Activated naive CD8-positive, alpha-beta T cell treated with anti-CD3 and anti-CD28 coated beads, Interleukin-2, amount 10 ng/mL, durations not matched to agents 7 days and 5 days (primary cell): ENCODE measurements around the gene TBC1D5. TPM values are rescaled to one million over a fixed set of nuclear protein-coding genes. Genes with fewer than 3 reads are reported as not detected.
A peak's percentile ranks its signal among the peaks of the same experiment; 100 is the strongest.

Experiments
- ATAC-seq: fragments of 150-1000 bp; cut with Tn5 transposase; one replicate; pipeline ENCODE4 v1.10.0; 2021; ENCODE audit warnings: low read depth, moderate library complexity
- POLR2A ChIA-PET: fragments of 350-600 bp; sonication (Branson Sonifier 250); formaldehyde crosslinking; loops from one replicate; lab custom pipeline; 2021; ENCODE audit warnings: antibody characterized with exemption; lab: Charles Lee
- DNase-seq: peaks from one replicate; pipeline ENCODE4 v3.0.0; 2021
- H3K27ac Mint-ChIP-seq: one replicate; pipeline ENCODE4 v1.8.0; 2022; ENCODE audit warnings: mild to moderate bottlenecking, mixed read lengths
- H3K27me3 Mint-ChIP-seq: one replicate; pipeline ENCODE4 v1.8.0; 2022; ENCODE audit warnings: mild to moderate bottlenecking, moderate library complexity, mixed read lengths
- H3K36me3 Mint-ChIP-seq: one replicate; pipeline ENCODE4 v1.8.0; 2021; ENCODE audit warnings: mild to moderate bottlenecking, mixed read lengths
- H3K4me1 Mint-ChIP-seq: one replicate; pipeline ENCODE4 v1.8.0; 2021; ENCODE audit warnings: mixed read lengths
- H3K4me3 Mint-ChIP-seq: one replicate; pipeline ENCODE4 v1.8.0; 2022; ENCODE audit warnings: mild to moderate bottlenecking, moderate library complexity, mixed read lengths
- H3K9me3 Mint-ChIP-seq: one replicate; pipeline ENCODE4 v1.8.0; 2021; ENCODE audit warnings: mixed read lengths
- total RNA-seq, 2 experiments: library from RNA; stranded (reverse); gene quantifications; one replicate each; pipeline ENCODE4 v1.2.3, GENCODE V29; 2021

Gene TBC1D5
- total RNA-seq, 2 experiments from 2014 or later: 57.3 to 60.9 TPM

DNA sequence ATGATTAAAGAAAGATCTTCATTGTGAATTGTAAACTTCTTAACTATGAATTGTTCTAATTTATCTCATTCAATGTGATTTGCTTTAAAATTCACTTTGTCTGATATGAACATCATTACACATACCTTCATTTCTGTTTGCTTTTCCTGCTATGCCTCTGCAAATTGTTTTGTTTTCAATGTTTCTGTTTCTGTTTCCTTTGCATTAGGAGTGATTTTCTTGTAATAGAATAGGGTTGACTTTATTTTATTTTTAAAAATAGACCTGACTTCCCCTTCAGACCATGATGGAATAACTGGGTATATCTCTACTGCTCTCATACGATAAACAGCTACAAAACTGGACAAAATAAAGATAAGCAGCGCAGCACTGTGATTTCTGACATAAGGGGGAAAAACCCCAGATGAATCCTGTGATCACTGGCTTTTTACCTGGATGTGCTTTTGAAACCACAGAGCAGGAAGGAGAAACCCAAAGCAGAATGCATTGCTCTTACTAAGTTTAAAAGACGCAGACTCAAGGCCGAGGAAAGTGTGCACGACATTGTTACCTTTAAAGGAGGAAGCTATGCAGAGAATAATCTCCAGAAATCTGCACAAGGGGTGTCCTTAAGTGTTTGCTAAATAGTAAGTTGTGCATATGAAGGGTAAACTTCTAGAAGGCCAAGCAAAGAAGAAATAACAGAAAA, 420.2 kb downstream of the TBC1D5 start:
- Mint-ChIP-seq H3K9me3 (no peaks in the 10 kb centered on the region), H3K36me3 (peaks cover 6% of the 10 kb centered on the region), H3K27me3 (no peaks in the 10 kb centered on the region), H3K4me3 (peak overlapping the region; percentile 50), H3K4me1 (peaks cover 16% of the 10 kb centered on the region), H3K27ac (peak overlapping the region; percentile 20)
- DNase-seq (no peak), ATAC-seq (peak; percentile 83)
- POLR2A ChIA-PET: no interaction called here

DNA sequence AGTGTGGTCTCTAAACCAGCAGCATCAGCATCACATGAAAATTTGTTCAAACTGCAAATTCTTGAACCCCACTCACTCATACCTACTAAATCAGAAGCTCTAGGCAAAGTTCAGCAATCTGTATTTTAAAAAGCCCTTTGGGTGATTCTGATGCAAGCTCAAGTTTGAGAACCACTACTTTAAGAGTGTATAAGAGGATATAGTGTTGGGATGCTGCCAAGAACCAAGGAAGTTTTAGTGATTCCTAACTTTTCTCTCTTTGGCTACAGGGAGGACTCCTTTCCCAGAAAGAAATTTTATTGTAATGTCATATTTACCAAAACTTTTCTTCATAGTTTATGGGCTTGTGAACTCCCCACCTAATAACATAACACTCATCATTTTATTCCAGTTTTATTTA, 422.2 kb downstream of the TBC1D5 start:
- no peak for ATAC-seq
- Mint-ChIP-seq H3K4me3 (no peak overlapping the region), H3K27me3 (no peaks in the 10 kb centered on the region), H3K4me1 (peaks cover 15% of the 10 kb centered on the region), H3K27ac (no peak overlapping the region), H3K9me3 (no peaks in the 10 kb centered on the region), H3K36me3 (peaks cover 7% of the 10 kb centered on the region)
- POLR2A ChIA-PET: no interaction called here
- no peak for DNase-seq

DNA sequence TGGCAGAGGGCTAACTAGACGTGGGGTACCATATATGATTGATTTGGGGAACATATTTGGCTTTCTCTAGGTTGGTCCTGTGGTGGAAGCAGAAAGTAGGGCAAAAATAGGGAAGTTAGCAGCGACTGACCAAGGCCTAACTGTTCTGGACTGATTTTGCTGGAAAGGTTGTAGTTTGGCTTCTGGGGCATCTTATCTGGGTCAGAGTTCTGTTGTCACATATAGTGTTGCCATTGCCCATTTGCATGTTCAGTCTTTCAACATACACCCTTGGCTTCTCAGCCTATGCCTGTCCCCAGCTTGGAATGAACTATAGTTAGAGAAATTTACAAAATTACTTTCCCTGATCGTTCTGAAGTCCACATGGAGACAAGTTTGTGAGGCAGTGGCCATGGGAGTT, 426.5 kb downstream of the TBC1D5 start:
- H3K36me3 Mint-ChIP-seq: peaks cover 7% of the 10 kb centered on the region
- no peak overlapping the region for H3K4me3 Mint-ChIP-seq
- no peaks in the 10 kb centered on the region for H3K9me3 Mint-ChIP-seq
- DNase-seq: no peak
- no peaks in the 10 kb centered on the region for H3K27me3 Mint-ChIP-seq
- POLR2A ChIA-PET: no interaction called here
- ATAC-seq: no peak
- no peaks in the 10 kb centered on the region for H3K4me1 Mint-ChIP-seq
- H3K27ac Mint-ChIP-seq: no peak overlapping the region

DNA sequence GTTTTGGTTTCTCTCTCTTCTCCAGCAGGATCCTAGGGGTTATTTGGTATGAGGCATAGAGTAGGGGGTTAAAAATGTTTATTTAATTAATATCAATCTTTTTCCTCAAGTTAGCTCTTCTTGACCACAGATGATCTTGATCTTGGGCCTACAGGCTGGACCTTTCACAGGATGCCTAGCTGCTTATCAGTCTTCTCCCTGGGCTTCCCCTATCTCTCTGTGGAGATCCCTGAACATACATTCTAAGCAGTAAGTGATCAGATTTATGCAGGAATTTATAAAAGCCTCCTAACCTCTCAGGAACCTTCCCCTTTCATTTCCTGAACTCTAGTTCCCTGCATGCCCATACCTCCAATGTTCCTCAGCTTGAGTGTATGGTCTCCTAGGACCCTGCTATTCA, 428.3 kb downstream of the TBC1D5 start:
- POLR2A ChIA-PET: no interaction called here
- peaks cover 7% of the 10 kb centered on the region for H3K36me3 Mint-ChIP-seq
- DNase-seq (no peak), ATAC-seq (no peak)
- no peaks in the 10 kb centered on the region for H3K9me3 Mint-ChIP-seq
- no peak overlapping the region for H3K4me3 Mint-ChIP-seq
- H3K27me3 Mint-ChIP-seq: no peaks in the 10 kb centered on the region
- H3K27ac Mint-ChIP-seq: no peak overlapping the region
- H3K4me1 Mint-ChIP-seq: peaks cover 2% of the 10 kb centered on the region

DNA sequence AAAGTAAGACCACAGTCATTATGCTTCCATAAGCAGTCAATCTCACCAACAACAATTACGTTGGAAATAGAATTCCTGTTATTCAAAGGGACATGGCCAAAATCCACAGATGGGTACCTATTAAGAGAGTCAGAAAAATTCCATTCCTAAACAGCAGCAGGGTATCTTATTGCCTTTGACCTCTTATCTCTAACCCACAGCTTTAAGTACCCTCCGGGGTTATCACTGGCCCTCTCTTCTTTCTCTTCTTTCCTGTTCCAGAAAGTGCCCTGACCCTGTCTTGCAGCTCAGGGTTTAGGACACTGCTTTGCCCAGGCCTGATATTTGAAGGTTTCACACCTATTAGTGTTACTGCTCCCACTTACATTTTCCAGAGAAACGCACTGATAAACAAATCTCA, 428.7 kb downstream of the TBC1D5 start:
- H3K9me3 Mint-ChIP-seq: no peaks in the 10 kb centered on the region
- DNase-seq: no peak
- no peak for ATAC-seq

DNA sequence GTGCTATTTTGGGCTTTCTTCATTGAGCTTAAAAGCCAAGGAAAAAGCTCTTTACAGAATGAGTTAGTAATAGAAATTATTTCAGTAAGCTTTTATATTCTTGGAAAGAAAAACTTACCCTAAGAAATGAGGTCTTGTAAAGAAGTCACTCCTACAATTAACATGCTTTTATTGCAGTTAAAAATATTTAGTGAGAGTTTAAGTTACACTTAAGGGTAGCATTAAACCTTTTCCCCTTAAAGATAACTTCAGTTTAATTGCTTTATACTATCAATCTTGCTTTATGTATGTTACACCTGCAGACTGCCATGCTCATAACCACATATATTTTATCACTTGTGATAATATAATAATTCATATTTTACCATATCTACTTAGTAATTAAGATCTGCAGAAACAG, 431.4 kb downstream of the TBC1D5 start:
- ATAC-seq: no peak
- Mint-ChIP-seq H3K4me3 (no peak overlapping the region), H3K27ac (no peak overlapping the region), H3K9me3 (no peaks in the 10 kb centered on the region), H3K27me3 (no peaks in the 10 kb centered on the region), H3K4me1 (peaks cover 2% of the 10 kb centered on the region), H3K36me3 (no peaks in the 10 kb centered on the region)
- DNase-seq: no peak
- POLR2A ChIA-PET: no interaction called here

More for the DNA sequence above, 428.7 kb downstream of the TBC1D5 start:
- Mint-ChIP-seq H3K4me1 (peaks cover 2% of the 10 kb centered on the region), H3K36me3 (peaks cover 5% of the 10 kb centered on the region), H3K4me3 (no peak overlapping the region), H3K27me3 (no peaks in the 10 kb centered on the region), H3K27ac (no peak overlapping the region)
- POLR2A ChIA-PET: no interaction called here

DNA sequence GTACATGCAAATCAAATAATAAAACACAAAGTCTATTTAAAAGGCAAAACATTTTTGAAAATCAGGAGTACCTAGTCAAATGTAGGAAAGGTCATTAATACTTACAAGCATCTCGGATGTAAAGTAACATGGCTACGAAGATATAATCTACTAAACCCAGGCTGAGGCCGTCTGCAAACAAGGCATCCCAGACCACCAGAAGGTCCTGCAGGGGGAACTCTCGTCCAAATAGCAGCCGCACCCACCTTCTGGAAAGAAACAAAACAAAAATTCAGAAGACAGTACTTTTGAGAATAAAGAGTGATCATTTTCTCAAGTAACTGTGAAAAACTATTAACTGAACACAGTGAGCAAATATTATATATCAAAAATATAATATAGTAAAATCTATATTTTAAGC, 434.5 kb downstream of the TBC1D5 start:
- peaks cover 2% of the 10 kb centered on the region for H3K4me1 Mint-ChIP-seq
- no peak overlapping the region for H3K27ac Mint-ChIP-seq
- H3K9me3 Mint-ChIP-seq: no peaks in the 10 kb centered on the region
- DNase-seq (no peak), ATAC-seq (no peak)
- POLR2A ChIA-PET: no interaction called here
- no peaks in the 10 kb centered on the region for H3K27me3 Mint-ChIP-seq
- no peaks in the 10 kb centered on the region for H3K36me3 Mint-ChIP-seq
- H3K4me3 Mint-ChIP-seq: no peak overlapping the region

DNA sequence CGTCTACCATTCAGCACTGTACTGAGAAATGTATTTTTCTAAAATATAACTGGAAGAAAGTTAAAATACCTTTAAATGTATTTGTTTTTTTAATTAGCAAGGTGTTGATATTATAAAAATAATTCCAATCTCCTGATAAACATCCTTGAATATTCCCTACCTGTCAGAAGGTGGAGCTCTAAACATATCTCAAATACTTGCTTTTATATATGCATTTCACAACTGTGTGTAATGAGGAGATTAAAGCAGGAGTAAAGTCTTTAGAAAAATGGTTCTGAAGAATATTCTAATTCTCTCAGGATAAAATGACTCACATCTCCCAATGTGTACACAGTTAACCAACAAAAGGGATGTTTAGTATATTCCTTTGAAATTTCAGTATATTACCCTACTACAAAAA, 434.9 kb downstream of the TBC1D5 start:
- H3K4me3 Mint-ChIP-seq: no peak overlapping the region
- H3K36me3 Mint-ChIP-seq: no peaks in the 10 kb centered on the region
- no peaks in the 10 kb centered on the region for H3K27me3 Mint-ChIP-seq
- no peak overlapping the region for H3K27ac Mint-ChIP-seq
- peaks cover 2% of the 10 kb centered on the region for H3K4me1 Mint-ChIP-seq
- DNase-seq (no peak), ATAC-seq (no peak)
- POLR2A ChIA-PET: no interaction called here
- no peaks in the 10 kb centered on the region for H3K9me3 Mint-ChIP-seq

DNA sequence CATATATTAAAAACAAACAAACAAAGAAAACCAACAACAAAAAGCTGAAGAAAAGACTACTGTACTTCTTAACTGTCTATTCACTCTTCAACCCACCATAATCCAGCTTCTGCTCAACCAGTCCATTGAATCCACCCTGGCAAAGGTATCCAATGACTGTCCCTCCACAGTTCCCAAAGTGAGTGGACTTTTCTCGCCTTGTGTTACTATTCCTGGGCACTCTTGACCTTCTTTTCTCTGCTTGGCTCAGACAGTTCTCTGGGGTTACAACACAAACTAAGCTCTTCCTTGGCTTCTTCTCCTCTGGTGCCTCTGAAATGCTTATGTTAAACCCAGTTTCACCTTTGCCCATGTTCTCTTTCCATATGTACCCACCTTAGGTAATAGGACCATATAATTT, 437.5 kb downstream of the TBC1D5 start:
- Mint-ChIP-seq H3K4me1 (peaks cover 8% of the 10 kb centered on the region), H3K36me3 (no peaks in the 10 kb centered on the region), H3K27me3 (no peaks in the 10 kb centered on the region), H3K4me3 (no peak overlapping the region), H3K9me3 (no peaks in the 10 kb centered on the region), H3K27ac (no peak overlapping the region)
- ATAC-seq (no peak), DNase-seq (no peak)
- POLR2A ChIA-PET: no interaction called here

DNA sequence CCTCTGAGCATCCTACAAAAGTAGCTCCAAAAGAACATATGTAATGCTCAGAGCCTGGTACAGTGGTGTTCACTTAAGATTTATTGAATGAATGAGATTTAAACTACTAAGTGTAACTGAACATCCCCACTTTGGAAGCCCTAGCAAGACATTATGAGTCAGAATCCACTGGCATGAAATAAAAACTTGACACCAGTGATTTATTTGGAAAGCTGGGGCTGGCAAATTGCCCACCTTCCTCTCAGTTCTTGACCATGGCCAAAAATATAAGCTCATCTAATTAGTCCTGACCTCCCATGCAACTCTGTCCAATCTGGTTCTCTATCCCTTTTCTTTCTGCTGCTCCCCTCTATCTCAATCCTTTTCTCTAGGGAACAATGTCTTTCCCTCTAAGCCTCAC, 439.7 kb downstream of the TBC1D5 start:
- no peak overlapping the region for H3K27ac Mint-ChIP-seq
- H3K9me3 Mint-ChIP-seq: no peaks in the 10 kb centered on the region
- H3K27me3 Mint-ChIP-seq: no peaks in the 10 kb centered on the region
- DNase-seq: no peak
- no peak overlapping the region for H3K4me3 Mint-ChIP-seq
- H3K4me1 Mint-ChIP-seq: peaks cover 6% of the 10 kb centered on the region
- peaks cover 5% of the 10 kb centered on the region for H3K36me3 Mint-ChIP-seq
- POLR2A ChIA-PET: no interaction called here
- no peak for ATAC-seq

DNA sequence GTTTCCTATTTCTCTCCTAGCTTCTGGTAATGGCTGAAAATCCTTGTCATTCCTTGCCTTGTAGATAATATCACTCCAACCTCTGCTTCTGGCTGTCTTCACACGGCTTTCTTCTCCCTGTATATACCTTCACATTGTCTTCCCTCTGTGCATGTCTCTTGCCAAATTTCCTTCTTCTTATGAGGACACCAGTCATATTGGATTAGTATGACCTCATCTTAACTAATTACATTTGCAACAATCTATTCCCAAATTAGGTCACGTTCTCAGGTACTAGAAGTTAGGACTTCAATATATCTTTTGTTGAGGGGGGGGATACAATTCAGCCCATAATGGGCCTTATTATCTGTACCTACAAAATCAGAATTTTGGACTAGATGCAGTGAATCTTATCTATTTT, 440.3 kb downstream of the TBC1D5 start:
- H3K27me3 Mint-ChIP-seq: no peaks in the 10 kb centered on the region
- H3K4me3 Mint-ChIP-seq: no peak overlapping the region
- peaks cover 6% of the 10 kb centered on the region for H3K4me1 Mint-ChIP-seq
- H3K9me3 Mint-ChIP-seq: no peaks in the 10 kb centered on the region
- POLR2A ChIA-PET: no interaction called here
- DNase-seq (no peak), ATAC-seq (no peak)
- peaks cover 5% of the 10 kb centered on the region for H3K36me3 Mint-ChIP-seq
- H3K27ac Mint-ChIP-seq: no peak overlapping the region

DNA sequence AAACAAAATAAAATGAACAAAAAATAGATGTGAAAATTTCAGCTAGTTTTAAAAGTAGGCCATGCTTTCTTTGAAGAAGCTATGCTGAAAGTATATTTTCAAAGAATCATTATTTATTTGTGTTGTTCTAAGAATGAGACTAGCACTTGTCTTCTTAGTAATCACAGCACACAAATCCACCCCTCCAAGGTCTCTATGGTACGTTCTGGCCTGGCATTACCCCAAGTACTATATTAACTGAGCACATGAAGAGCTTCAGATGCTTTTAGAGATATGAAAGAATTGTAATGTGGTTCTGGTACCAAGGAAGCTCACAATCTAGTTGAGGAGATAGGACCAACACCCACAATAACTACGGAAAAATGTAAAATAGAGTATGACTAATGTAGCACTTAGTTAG, 441.2 kb downstream of the TBC1D5 start:
- Mint-ChIP-seq H3K4me3 (no peak overlapping the region), H3K27ac (no peak overlapping the region), H3K4me1 (peaks cover 6% of the 10 kb centered on the region), H3K27me3 (no peaks in the 10 kb centered on the region), H3K36me3 (peaks cover 5% of the 10 kb centered on the region), H3K9me3 (no peaks in the 10 kb centered on the region)
- no peak for DNase-seq
- no peak for ATAC-seq
- POLR2A ChIA-PET: no interaction called here

DNA sequence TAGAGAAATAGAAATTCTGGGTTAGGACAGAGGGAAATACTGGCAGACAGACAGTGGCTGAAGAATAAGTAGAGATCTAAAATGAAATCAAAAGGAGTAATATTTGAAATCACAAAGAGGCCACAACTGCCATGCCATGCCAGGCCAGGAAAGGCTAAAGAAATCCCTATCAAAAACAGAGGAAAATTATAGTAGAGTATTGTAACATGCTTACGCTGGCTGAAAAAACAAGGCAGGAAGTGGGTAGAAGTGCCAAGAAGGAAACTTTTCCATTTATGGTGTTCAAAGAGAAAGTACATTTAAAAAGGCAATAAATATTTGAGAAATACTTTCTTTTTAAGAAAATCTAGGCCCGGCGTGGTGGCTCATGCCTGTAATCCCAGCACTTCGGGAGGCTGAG, 442.0 kb downstream of the TBC1D5 start:
- POLR2A ChIA-PET: interaction anchor here (0.7 kb wide), 1 partner anchor 498 kb away, joined by 3 read pairs; no protein-coding TSS in a partner anchor
- Mint-ChIP-seq H3K9me3 (no peaks in the 10 kb centered on the region), H3K27me3 (no peaks in the 10 kb centered on the region), H3K36me3 (peaks cover 5% of the 10 kb centered on the region), H3K4me1 (peaks cover 9% of the 10 kb centered on the region), H3K4me3 (peak overlapping the region; percentile 58), H3K27ac (peak overlapping the region; percentile 17)
- no peak for DNase-seq
- peak; percentile 54 for ATAC-seq

DNA sequence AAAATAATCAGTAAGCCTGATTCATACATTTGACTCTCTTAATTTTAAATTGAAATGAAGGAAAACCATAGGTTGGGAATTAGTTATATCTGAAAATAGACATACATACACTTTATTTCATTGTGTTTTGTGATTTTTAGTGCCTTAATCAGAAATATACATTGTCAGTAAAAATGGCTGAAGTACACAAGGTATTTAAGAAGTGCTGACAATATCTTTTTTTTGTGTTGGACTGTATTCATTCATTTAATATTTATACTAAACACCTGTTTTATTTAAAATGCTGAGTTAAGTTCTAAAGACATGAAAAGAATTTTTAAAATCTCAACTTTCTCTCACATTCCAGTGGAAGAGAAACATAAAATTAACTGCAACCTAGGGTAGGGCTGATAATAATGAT, 444.4 kb downstream of the TBC1D5 start:
- ATAC-seq (no peak), DNase-seq (no peak)
- no peaks in the 10 kb centered on the region for H3K9me3 Mint-ChIP-seq
- no peak overlapping the region for H3K27ac Mint-ChIP-seq
- POLR2A ChIA-PET: no interaction called here
- peaks cover 11% of the 10 kb centered on the region for H3K4me1 Mint-ChIP-seq
- no peaks in the 10 kb centered on the region for H3K27me3 Mint-ChIP-seq
- no peak overlapping the region for H3K4me3 Mint-ChIP-seq
- H3K36me3 Mint-ChIP-seq: peaks cover 7% of the 10 kb centered on the region
